GM18505 (cell line): ENCODE results near the gene IL1R2.

ENCODE experiments used
- ATAC-seq: cut with Tn5 transposase; IDR thresholded peaks from one replicate; pipeline ENCODE4 v1.9.1; 2021; ENCODE audit not compliant: unreplicated experiment
- POLR2A ChIP-seq: IDR thresholded peaks from 4 replicates; pipeline ENCODE4 v1.6.1; 2011; ENCODE audit warnings: borderline replicate concordance; ENCODE audit not compliant: insufficient read depth, insufficient read length; ENCODE audit errors: extremely low read depth

IL1R2 gene

GRCh38 chr2:102010902-102011301 is 19.1 kb downstream of the IL1R2 start:
- TF ChIP-seq POLR2A, result no peak
- no peak for ATAC-seq

DNA sequence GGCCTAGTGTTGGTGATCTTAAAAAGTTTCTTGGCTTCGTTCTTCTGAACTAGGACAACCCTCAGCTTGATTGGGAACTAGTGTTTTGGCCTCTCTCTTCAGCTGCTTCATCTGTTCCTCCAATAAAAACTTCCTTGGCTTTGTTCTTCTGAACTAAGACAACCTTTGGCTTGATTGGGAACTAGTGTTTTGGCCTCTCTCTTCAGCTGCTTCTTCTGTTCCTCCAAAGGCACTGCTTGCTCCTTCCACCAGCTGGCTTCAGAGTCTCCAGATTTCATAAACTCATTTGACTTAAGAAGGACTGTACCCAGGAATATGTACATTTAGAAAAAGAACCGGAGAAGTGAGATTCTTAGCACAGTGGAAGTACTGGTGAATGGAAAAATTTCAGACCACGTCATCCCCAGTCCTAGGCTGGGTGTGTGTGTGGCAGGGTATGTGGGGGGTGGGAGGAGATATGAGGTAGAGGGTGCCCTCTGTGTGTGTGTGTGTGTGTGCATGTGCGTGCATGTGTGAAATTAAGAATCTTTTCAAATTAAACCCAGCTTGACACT is 20.4 kb downstream of the IL1R2 start:
- ATAC-seq, result no peak
- no peak for TF ChIP-seq POLR2A

- no peak for TF ChIP-seq POLR2A
- ATAC-seq, result no peak
Observed at GRCh38 chr2:102013206-102014040, 21.7 kb downstream of the IL1R2 start.

DNA sequence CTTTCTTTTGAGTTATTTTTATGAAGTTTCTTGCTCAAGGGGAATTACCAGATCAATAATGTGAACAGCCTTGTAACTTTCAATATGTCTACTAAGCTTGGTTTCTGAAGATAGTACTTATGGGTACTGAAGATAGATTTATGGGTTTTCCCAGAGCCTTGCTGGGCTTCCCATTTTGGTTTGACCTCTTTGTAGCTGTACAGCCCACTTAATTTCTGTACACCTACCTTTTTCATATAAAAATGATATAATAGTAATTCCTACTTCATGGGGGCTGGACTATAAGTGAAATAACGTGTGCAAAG is 22.2 kb downstream of the IL1R2 start:
- no peak for TF ChIP-seq POLR2A
- no peak for ATAC-seq

- no peak for ATAC-seq
- TF ChIP-seq POLR2A, result no peak
Observed at GRCh38 chr2:102015399-102015798, 23.6 kb downstream of the IL1R2 start.

DNA sequence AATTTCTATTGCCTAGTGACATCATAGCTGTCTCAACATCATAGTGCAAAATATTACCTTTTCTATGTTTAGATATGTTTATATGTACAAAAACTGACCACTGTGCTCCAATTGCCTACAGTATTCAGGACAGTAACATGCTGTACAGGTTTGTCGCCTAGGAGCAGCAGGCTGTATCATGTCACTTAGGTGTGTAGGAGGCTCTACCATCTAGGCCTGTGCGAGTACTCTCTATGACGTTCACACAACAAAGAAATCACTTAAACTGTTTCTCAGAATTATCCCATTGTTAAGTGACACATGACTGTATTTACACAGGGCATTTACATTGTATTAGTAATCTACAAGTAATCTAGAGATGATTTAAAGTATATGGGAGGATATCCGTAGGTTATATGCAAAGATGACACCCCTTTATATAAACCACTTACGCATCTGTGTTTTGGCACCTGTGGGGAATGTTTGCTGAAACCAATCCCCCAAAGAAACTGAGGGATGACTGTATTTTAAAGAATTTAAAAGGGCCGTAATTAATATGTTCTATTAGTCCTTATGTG is 24.7 kb downstream of the IL1R2 start:
- no peak for TF ChIP-seq POLR2A
- ATAC-seq, result no peak

DNA sequence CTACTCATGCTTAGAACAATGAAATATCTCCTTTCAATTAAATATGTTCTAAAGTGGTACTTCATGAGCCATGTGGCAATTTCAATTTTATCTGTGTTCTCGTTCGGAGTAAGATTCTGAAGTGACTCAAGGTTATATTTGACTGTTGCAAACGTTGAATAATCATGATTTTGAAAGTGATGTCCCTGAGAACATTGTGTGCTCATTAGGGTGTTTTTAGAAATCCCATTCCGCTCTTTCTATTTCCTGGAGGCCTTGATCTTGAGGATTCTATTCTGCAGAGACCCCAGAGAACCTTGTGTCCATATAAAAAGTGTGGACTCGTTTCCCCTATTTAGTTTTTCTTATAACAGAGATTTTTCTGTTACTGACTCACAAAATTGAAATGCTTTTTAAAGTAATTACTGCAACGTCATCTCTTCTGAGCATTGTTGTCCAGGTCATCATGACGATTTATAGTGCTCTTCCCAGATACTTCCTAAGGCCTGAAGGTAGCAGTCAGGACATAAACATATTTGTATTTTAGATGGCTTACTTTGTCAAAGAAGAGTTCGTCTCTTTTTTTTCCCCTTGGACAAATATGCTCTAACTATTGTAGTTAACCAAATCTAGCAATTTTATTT is 27.2 kb downstream of the IL1R2 start:
- no peak for ATAC-seq
- TF ChIP-seq POLR2A, result no peak

- no peak for TF ChIP-seq POLR2A
- no peak for ATAC-seq
Observed at GRCh38 chr2:102020596-102021170, 28.9 kb downstream of the IL1R2 start.

DNA sequence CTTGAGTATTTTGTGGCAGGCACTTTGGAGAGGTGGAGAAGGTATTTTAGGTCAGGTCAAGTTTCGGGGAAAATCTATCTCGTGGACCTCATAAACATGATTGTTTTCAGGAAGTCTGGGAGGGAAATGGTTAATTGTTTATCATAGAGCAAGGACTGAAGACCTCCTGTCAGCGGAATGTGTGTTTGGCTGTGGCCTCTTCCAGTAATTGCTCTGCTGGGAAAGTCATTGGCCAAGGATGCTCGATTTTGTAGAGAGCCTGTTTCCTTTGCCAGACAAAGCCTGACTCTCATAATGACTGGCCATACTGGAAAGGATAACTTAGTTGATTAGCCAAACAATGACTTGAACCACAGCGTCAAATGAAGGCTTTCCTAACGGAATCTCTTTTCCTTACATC is 30.0 kb downstream of the IL1R2 start:
- no peak for ATAC-seq
- TF ChIP-seq POLR2A, result no peak

- no peak for ATAC-seq
- TF ChIP-seq POLR2A, result no peak
Observed at GRCh38 chr2:102022884-102023539, 31.3 kb downstream of the IL1R2 start.

DNA sequence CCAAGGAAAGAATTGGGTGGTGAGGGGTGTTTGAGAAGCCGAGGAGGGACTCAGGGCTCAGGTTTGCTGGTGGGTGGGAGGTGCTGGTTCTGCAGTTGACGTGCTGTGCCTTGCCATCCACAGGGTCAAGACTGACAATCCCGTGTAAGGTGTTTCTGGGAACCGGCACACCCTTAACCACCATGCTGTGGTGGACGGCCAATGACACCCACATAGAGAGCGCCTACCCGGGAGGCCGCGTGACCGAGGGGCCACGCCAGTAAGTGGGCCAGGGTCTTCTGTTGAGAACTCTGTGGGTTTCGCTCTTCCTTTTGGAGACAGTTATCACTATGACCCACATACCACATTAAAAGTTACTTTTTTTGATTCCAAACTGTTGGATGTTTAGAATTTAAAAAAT is 32.6 kb downstream of the IL1R2 start:
- no peak for ATAC-seq
- TF ChIP-seq POLR2A, result no peak

DNA sequence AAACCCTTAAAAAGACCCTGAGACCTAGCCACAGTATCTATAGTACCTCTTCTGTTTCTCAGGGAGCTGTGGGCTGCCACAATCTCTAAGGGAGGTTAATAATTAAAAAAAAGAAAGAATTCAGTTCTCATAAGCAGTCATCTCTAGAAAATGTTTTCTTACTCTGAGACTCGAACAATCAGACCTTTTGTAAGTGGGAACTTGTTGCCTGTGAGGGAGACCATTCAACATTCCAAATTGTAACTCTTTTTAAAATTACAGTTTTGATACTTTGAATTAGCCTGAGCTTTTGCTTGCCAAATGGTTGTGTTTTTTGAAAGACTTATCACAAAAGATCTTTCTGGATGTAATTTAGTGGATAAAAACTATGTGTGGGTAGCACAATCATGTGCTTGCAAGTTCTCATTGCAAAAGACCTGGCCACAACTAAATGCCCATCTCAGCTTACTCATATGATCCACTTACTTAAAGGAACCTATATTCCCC is 33.3 kb downstream of the IL1R2 start:
- peak; percentile 67 for ATAC-seq

More for the DNA sequence above, 33.3 kb downstream of the IL1R2 start:
- TF ChIP-seq POLR2A, result no peak
